ENCODE data around the gene PRDM8.
A peak's percentile ranks its signal among the peaks of the same experiment; 100 is the strongest.

PRDM8 gene

GRCh38 chr4:80202190-80202711 is 4.9 kb downstream of the PRDM8 start:
- peak; percentile 85 for DNase-seq

DNA sequence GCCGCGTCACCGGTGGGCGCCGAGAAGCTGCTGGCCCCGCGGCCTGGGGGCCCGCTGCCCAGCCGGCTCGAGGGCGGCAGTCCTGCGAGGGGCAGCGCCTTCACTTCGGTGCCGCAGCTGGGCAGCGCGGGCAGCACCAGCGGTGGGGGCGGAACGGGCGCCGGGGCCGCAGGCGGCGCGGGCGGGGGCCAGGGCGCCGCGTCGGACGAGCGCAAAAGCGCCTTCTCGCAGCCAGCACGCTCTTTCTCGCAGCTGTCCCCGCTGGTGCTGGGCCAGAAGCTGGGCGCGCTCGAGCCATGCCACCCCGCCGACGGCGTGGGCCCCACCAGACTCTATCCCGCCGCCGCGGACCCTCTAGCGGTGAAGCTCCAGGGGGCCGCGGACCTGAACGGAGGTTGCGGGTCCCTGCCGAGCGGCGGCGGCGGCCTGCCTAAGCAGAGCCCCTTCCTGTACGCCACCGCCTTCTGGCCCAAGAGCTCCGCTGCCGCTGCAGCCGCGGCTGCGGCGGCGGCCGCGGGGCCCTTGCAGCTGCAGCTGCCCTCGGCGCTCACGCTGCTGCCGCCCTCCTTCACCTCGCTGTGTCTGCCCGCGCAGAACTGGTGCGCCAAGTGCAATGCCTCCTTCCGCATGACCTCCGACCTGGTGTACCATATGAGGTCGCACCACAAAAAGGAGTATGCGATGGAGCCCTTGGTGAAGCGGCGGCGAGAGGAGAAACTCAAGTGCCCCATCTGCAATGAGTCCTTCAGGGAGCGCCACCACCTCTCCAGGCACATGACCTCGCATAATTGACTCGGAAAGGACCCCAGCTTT is 5.6 kb downstream of the PRDM8 start:
- DNase-seq: peak; percentile 51

- no peak for DNase-seq
These were observed 7.2 kb downstream of the PRDM8 start for GRCh38 chr4:80204433-80205011.

DNA sequence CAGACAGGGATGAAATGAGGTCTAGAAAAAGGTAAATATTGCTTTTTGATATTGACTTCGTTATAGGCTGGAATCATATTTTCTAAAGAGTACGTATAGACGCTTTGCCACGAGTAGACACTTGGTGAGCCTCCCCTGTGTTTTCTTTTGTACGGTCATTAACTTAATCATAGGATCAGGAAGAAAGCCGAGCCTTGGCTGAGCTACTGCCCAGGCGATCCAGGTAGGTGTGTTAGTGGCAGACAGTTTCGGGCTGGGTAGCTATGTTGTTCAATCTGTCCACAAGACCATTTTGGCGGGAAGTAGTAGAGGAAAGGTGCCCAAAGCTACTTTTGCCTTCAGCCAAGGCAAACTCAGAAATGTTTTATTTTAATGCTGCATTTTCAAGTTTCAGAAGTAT is 8.8 kb downstream of the PRDM8 start:
- no peak for DNase-seq

- no peak for DNase-seq
These were observed 9.3 kb downstream of the PRDM8 start for GRCh38 chr4:80206521-80207171.

GRCh38 chr4:80207172-80207583 is 9.9 kb downstream of the PRDM8 start:
- DNase-seq: no peak

DNA sequence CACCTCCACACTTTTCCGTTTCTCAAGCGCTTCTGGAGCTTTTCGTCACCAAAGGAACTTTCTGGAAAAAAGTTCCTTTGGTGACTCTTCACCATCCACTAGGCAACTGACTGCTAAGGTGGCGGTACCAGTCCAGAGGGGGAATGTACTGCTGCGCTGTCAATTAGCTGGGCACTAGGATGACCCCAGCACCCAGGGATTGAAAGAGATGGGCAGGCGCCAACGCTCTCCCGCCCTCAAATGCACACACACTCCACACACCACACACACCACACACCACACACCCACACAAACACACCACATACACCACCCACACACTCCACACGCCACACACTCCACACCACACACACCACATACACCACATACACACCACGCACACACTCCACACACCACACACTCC is 10.4 kb downstream of the PRDM8 start:
- no peak for DNase-seq

- DNase-seq: no peak
These were observed 11.5 kb downstream of the PRDM8 start for GRCh38 chr4:80208610-80209339.

DNA sequence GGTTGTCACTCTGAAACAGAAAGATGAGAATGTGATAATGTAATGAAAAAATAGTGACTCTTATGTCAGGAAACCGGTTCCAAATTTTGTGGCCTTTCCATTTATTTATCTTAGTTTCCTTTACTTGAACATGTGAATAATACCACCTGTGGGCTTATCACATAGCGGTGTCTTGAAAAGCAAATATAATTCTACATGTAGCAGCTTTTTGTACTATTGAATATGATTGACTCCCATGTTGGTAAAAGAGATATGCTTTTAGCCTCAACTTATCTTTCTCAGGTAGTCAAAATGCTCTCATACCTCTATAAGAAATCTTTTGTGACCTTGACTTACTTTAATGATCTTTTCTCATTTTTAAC is 12.0 kb downstream of the PRDM8 start:
- no peak for DNase-seq

GRCh38 chr4:80210549-80210948 is 13.2 kb downstream of the PRDM8 start:
- DNase-seq: no peak

- peak; percentile 61 for DNase-seq
These were observed 16.0 kb downstream of the PRDM8 start for GRCh38 chr4:80213117-80213815.

DNA sequence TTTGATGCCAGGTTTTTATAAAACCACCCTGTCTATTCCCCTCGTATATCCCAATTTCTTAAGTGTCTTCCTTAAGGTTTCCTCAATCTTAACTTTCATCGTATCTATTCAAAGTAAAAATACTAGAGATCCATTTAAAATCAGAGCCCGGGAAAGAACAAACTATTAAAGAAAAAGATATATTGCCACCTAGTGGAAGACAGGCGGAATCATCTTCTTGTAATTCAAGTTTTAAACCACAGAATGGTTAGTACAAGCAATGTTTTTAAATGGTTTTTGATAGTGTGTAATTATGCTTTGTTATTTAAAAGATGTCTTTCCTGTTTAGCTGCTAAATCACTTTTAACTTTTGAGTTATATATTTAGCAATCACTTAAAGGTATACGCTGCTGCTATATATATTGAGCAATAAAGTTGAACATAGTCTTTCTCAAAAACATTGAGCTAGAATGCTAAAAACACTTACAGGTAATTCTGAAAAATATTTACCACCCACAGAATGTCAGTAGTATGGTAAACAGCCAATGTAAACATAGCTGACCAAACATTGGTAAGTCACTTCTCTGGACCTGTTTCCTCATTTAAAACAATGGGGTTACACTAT is 18.2 kb downstream of the PRDM8 start:
- peak; percentile 48 for DNase-seq

- DNase-seq: no peak
These were observed 18.9 kb downstream of the PRDM8 start for GRCh38 chr4:80216100-80216761.

DNA sequence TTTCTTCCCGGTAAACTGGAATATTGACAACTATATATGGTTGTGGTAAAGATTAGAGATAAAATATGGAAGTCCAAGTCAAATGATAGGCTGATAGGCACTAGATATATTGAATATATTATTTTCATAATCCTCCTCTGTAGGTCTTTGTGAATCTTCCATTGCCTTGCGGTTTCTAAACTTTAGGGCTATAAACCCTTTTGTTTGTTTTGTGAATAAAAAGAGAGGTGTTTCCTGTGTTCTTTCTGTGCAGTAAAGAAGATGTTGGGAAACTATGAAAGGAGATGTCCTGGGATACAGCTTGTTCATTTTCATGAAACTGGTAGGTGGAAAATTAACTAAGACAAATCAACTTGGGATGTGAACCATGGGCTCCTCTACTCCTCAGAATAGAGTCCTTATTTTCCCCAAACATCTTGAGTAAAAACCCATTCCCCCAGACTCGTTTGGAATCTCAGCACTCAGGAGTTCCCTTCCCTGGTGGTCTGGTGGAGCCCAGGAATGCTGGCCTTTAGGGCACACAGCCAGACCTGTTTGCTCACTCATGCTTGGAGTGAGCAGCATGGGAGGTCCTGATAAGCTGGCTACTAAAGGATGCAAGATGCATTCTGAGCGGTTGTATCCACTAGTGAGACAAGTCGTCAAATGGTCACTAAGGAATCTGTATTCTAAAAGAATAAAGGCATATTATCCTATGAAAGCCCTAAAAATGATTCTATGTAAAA is 22.2 kb downstream of the PRDM8 start:
- peak; percentile 86 for DNase-seq

- no peak for DNase-seq
These were observed 23.4 kb downstream of the PRDM8 start for GRCh38 chr4:80220711-80221110.

- DNase-seq: peak; percentile 51
These were observed 23.9 kb downstream of the PRDM8 start for GRCh38 chr4:80221161-80221560.

- peak; percentile 75 for DNase-seq
These were observed 28.3 kb downstream of the PRDM8 start for GRCh38 chr4:80225595-80225994.

- DNase-seq: no peak
These were observed 28.8 kb downstream of the PRDM8 start for GRCh38 chr4:80226094-80226493.

DNA sequence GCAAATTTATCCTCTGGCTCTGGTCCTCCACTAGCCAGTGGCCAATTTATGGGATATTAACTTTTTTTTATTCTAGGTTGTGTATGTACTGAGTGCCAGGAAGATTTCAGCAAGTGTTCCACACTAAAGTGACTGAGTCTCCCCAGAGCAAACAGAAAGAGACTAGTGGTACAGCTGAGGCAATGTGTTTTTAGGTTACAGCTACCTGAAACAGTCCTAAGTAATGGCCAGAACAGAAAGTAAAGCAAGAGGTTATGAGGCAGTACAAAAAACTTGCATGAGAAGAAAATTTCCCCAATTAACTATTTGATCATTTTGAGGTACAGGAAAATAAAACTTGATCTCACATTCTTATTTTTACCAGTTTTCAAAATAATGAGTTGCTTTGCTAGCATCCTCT is 31.2 kb downstream of the PRDM8 start:
- DNase-seq: no peak

- no peak for DNase-seq
These were observed 31.8 kb downstream of the PRDM8 start for GRCh38 chr4:80229128-80229527.

GRCh38 chr4:80229590-80229989 is 32.3 kb downstream of the PRDM8 start:
- no peak for DNase-seq
